ENCODE measurements around the gene RAD17.
"Not testable (repeated sequence)": the region's sequence is repeated elsewhere in the genome, so short reads cannot be mapped to it uniquely, and the experiment has no call there.

The RAD17 gene

DNA sequence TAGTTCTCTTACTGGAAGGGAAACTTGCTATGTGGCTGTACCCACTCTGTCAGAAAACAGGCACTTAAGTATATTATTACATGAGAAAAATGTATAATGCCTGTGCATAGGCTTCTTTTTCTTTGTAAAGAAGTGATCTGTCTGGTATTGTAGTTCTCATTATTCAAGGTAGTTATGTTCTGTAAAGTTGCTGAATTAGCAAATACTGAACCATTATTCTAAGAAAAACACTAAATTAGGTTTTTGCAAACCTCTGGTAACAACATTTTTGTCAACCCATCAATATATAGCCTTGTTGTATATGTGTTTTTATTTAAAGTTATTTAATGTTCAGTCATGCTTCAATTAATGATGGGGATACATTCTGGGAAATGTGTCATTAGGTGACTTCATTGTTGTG is 8.8 kb downstream of the RAD17 start:
- DNase-seq (ENCODE audit: low read depth): no peak

DNA sequence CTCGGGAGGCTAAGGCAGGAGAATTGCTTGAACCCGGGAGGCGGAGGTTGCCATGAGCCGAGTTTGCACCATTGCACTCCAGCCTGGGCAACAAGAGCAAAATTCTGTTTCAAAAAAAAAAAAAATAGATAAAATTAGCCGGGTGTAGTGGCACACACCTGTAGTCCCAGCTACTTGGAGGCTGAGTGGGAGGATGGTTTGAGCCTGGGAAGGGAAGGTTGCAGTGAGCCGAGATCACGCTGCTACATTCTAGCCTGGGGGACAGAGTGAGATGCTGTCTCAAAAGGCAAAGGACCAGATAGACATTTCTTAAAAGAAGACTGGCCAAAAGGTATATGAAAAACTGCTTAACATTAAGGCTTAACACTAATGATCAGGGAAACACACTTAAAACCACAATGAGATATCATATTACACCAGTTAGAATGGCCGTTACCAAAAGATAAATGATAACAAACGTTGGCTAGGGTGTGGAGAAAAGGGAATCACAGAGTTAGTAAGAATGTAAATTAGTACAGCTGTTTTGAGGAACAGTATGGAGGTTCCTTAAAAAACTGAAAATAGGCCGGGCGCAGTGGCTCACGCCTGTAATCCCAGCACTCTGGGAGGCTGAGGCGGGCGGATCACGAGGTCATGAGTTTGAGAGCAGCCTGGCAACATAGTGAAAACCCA is 35.2 kb downstream of the RAD17 start:
- DNase-seq (ENCODE audit: low read depth): no peak

DNA sequence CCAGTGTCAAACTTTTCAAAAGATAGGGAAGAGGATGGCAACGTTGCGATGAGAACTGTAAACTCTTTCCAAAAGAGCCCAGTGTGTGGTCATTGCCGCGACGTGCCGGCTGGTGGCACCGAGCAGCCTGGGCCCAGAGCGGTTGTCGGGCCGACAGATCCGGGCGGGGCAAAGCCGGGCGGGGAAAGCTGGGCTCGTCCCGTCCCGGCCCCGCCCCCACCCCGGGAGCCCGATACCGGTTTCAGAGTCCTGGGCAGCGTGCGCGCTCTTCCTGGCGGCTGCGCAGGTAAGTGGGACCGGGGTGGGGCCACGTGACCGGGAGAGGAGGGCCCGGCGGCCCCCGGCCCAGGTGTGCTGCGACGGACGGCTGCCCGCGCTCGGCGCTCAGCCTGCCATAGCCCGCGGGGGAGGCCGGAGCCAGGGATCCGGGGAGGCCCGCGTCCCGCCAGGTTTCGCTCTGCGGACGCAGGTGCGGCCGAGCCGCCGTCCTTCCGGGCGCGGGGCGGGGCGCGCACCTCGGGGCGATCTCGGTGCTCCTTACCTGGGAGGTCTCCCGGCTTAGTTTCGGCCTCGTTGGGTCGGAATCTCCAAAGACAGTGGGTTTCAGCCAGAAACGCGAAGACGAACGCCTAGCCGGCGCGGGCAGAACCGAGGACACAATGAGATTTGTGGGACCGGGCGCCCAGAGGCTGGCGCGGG is 45.4 kb downstream of the RAD17 start, which contains the start of gene MARVELD2:
MARVELD2 (plus strand) TSS at position 232 of the 699 bp plus-strand sequence. CDS start 4,270 bp downstream, outside the sequence.
- peak; percentile 37 for DNase-seq (ENCODE audit: low read depth)

DNA sequence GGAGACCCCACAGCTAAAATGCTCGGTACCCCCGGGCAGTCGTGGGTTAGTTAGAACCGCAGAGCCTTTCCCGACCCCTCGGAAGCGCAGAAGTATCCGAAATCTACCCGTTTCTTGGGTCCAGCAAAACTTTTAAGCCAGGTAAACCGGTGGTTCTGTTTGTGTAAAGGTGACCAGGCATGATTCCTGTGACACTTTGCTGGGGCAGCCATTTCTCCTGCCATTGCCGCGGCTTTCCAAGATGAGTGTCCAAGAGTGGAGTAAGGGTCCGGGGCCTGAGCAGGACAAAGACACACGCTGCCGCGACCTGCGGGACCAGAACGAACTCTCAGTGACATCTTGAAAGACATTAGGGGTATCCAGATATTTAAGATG is 46.0 kb downstream of the RAD17 start:
- no peak for DNase-seq (ENCODE audit: low read depth)

DNA sequence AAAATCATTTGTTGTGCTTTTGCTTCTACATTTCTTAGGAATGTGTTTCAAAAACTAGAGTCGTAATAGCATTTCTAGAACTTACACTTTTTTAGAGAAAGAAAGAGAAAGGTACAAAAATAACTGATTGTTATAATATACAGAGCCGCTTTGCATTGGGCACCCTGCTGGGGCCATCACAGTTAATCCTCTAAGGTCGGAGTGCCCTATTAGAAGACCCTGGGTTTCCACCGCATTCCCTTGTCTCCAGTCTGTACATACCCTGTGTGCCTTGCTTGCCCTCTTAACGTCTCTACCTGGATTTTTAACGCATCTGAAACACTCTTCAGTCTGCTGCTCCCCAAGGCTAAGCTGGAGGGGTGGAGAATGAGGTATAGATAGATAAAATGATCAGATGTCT is 46.6 kb downstream of the RAD17 start:
- no peak for DNase-seq (ENCODE audit: low read depth)

DNA sequence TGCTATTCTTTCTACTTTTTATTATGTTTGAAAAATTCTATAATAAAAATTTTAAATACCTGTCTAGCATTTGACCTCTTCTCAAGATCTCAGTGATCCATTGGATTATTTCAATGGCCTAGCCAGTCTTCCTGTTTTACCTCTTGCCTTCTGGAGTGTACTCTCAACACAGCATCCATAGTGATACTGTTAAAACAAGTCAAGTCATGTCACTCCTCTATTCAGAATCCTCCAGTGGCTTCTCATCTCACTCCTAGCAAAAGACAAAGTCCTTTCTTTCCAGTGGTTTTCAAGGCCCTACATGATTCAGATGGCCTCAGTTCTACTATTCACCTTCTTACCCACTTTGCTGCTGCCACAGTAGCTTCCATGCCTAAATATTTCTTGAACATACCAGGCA is 47.1 kb downstream of the RAD17 start:
- no peak for DNase-seq (ENCODE audit: low read depth)

DNA sequence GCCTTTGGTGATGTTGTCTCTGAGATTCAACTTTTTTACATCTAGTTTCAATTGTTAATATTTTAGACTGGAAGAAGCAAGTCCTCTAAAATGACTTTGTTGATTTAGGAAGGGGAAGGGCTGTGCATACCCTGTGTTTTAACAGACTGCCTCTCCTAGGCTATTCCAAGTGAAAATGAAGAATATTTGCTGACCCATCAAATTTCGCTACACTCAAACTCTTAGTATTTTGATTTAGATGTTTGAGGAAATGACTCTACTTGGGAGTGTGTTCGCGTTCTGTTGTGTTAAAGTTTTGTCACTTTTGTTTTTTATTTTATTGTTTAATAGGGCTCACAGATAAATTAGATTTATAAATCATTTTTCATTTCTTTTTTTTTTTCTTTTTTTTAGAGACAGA is 48.9 kb downstream of the RAD17 start:
- no peak for DNase-seq (ENCODE audit: low read depth)

DNA sequence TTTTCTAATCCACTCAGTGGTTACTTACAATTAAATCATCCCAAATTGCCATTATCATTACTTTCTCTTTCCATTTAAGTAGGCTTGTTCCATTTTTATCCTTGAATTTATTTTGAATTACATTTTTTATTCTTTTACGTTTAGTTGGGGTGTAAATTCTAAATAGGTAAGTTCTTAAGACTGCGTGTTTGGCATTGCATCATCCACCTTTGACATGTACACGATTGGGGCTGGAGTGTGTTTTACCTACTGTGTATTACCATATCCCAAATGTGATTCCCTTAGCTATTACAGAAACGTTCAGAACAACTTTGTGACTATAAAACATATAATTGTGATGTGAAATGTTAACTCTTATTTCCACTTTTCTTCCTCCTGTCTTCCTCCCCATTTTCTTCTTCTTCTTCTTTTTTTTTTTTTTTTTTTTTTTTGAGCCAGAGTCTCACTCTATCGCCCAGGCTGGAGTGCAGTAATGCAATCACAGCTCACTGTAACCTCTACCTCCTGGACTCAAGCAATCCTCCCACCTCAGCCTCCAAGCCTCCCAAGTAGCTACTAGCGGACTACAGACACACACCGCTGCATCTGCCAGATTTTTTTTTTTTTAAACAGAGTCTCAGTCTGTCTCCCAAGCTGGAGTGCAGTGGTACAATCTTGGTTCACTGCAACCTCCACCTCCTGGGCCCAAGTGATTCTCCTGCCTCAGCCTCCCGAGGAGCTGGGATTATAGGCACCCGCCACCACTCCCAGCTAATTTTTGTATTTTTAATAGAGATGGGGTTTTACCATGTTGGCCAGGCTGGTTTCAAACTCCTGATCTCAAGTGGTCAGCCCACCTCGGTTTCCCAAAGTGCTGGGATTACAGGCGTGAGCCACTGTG is 62.0 kb downstream of the RAD17 start:
- no peak for DNase-seq (ENCODE audit: low read depth)

DNA sequence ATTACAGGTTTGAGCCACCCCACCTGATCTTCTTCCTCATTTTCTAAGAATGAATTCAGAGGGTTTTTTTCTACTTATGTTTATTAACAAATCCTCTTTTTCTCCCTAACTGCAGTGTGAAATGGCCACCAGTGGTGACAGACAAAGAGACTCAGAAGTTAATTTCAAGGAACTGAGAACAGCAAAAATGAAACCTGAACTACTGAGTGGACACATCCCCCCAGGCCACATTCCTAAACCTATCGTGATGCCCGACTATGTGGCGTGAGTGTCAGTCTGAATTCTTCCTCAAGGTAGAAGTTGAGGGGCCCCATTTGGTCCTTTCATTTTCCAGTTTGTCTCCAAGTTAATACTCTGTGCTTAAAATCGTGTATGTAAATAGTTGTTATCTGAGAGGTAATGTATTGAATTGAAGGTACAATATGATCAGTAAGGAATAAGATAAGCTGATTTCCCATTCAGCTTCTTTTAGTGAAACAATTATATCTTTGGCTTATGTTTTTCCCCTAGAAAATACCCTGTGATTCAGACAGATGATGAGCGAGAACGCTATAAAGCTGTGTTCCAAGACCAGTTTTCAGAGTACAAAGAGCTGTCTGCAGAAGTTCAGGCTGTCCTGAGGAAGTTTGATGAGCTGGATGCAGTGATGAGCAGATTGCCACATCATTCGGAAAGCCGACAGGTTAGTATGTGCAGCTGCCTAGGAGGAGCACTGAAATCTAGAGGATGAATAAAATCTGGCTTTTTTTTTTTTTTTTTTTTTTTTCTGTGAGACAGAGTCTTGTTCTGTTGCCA is 63.0 kb downstream of the RAD17 start:
- DNase-seq (ENCODE audit: low read depth): no peak

DNA sequence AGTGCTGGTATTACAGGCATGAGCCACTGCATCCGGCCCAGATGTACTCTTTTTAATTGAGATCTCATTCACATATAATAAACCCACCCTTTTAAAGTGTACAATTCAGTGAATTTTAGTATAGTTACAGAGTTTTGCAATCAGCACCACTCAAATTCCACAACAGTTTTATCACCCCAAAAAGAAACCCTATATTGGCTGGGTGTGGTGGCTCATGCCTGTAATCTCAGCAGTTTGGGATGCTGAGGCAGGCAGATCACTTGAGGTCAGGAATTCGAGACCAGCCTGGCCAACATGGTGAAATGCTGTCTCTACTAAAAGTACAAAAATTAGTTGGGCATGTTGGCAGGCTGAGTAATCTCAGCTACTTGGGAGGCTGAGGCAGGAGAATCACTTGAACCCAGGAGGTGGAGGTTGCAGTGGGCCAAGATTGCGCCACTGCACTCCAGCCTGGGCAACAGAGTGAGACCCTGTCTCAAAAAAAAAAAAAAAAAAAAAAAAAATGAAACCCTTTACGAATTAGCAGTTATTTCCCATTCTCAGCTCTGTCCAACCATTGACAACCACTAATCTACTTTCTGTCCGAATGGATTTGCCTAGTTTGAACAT is 65.8 kb downstream of the RAD17 start:
- DNase-seq (ENCODE audit: low read depth): not testable (repeated sequence)

DNA sequence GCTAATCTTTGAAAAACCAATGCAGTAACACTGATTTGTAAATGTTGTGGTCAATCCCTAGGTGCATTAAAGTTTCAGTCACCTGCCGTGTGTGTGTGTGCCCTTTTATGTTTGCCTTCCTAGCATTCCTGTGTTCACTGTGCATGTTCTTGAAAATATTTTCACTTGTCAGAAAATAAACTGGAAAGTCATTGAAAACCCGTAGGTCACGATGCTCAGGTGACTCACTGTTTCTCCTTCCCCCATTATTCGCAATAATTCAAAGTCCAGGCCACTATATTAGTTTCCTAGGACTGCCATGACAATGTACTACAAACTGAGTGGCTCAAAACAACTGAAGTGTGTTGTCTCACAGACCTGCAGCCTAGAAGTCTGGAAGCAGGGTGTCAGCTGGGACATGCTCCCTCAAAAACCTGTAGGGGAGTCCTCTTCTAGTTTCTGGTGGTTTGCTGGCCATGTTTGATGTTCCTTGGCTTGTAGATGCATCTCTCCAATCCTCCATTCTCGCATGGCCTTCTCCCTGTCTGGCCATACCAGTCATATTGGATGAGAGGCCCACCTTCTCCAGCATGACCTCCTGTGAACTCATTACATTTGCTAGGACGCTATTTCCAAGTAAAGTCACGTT is 74.6 kb downstream of the RAD17 start:
- DNase-seq (ENCODE audit: low read depth): no peak

DNA sequence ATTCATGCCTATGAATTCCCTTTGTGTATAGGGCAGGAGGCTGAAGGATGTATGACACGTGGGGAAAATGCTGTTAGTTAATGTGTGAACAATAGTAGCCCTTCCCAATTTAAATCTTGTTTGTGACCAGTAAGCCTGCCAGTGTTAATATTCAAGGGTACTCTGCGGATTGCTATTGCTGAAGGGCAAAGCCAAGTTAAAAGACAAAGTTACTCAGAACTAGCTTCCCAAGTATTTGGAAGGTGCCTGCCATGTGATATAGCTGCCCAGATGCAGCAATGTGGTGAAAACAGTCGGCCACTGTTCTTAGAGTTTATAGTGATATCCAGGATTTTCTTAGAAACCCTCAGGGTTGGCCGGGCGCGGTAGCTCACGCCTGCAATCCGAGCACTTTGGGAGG is 79.9 kb downstream of the RAD17 start:
- no peak for DNase-seq (ENCODE audit: low read depth)

DNA sequence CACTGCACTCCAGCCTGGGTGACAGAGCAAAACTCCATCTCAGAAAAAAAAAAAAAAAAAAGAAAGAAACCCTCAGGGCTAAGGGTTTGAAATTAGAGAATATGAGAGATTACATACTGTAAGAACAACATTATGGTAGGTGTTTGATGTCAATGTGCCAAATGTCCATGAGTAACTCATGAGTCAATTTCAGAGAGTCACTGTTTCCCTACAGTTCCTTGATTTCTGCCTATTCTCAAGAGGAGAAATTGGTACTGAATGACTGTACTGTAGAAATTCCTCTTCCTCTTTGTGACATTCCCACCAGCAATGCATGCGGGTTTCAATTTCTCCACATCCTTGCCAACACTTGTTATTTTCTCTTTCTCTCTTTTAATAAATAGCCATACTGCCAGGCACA is 80.5 kb downstream of the RAD17 start:
- no peak for DNase-seq (ENCODE audit: low read depth)

DNA sequence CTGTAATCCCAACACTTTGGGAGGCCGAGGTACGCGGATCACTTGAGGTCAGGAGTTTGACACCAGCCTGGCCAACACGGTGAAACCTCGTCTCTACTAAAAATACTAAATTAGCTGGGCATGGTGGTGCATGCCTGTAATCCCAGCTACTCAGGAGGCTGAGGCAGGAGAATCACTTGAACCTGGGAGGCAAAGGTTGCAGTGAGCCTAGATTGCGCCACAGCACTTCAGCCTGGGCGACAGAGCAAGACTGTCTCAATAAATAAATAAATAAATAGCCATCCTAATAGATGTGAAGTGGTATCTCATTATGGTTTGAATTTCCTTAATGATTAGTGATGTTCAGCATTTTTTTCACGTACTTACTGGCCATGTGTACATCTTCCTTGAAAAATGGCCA is 80.9 kb downstream of the RAD17 start:
- DNase-seq (ENCODE audit: low read depth): not testable (repeated sequence)

DNA sequence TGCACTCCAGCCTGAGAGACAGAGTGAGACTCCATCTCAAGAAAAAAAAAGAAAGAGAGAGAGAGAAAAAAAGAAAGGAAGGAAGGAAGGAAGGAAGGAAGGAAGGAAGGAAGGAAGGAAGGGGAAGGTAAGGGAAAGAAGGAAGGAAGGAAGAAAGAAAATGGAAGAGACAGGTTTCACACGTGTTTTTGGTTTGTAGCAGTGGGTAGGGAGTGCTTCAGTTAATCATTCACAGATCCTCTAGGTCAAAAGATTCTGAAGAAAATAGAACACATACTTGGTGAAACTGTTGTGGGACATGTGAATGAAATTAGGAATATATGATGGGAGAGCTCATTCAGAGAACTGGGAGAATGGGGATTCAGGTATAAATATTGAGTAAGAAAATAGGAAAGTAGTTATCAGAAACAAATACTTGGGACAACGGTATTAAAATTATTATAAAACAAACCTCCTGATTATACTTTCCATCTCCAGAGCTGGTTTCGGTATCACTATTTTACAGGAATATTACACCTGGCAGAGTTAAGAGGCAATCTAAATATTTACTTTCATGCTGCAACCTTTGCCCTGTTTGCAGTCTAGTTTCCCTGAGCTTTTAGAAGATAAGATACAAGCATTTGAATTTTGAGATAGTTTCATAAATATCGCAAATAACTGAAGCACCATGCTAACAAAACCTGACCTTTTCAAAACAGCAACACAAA is 82.5 kb downstream of the RAD17 start:
- no peak for DNase-seq (ENCODE audit: low read depth)

DNA sequence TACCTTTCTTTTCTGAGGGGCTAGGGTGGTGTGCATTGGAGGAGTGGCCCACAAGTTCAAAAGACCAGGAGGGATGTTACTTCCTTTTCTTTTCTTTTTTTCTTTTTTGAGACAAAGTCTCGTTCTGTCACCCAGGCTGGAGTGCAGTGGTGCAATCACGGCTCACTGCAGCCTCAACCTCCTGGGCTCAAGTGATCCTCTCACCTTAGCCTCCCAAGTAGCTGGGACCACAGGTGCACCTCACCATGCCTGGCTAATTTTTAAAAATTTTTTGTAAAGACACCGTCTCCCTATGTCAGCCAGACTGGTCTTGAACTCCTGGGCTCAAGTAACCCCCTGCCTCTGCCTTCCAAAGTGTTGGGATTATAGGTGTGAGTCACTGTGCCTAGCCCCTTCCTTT is 83.9 kb downstream of the RAD17 start:
- not testable (repeated sequence) for DNase-seq (ENCODE audit: low read depth)

DNA sequence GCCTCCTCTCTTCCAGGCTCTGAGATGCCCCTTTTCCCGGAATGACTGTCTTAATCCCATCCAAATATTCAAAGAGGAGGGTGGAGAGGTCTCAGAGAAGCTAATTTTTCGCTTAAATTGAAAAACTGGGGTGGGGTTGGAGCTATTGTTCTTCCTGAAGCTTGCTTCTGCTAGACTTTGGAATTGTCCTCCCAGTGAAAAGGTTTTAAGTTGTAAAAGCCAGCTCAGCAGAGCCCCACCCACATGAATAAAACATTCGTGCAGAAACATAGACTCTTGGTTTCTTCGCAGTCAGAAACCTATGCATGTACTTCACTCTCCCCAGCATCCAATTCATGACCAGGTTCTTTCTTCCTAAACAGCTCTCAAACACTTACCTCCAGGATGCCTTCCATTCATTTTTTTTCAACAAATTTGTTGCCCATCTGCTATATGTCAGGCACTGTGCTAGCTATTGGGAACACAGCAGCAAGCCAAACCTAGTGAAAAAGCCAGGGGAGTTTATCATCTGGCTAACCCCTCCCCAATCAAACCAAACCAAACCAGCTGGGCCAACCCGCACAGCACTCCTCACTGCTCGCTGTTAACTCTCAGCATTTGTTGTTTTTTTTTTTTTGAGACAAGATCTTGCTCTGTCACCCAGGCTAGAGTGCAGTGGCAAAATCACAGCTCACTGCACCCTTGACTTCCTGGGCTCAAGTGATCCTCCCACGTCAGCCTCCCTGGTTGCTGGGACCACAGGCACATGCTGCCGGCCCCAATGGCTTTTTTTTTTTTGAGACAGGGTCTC is 85.0 kb downstream of the RAD17 start:
- DNase-seq (ENCODE audit: low read depth): no peak

DNA sequence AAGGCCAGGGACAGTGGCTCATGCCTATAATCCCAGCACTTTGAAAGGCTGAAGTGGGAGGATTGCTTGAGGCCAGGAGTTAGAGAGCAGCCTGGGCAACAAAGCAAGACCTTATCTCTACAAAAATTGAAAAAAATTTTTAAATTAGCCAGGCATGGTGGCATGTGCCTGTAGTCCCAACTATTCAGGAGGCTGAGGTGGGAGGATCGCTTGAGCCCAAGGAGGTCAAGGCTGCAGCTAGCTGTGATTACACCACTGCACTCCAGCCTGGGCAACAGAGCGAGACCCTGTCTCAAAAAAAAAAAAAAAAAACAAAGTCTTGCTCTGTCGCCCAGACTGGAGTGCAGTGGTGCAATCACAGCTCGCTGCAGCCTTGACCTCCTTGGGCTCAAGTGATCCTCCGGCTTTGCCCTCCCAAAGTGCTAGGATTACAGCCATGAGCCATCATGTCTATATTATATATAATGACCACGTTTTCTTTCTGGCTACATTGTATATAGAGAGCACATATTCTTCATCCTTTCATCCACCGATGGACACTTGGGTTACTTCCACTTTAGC is 85.9 kb downstream of the RAD17 start:
- DNase-seq (ENCODE audit: low read depth): not testable (repeated sequence)

DNA sequence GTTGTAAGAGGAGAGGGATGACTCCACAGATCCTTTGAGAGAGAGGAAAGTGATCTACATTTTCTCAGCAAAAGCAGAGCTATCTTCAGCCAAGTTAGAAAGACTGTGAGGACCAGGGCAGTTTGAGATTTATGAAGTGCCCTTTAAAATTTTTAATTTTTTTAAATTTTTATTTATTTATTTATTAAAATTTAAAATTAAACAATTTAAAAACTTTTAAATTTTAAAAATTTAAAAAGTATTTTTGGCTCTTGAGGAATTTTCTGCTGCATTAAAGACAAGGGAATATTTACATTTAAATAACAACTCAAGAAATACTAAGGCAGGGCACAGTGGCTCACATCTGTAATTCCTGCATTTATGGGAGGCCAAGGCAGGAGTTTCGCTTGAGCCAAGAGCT is 92.6 kb downstream of the RAD17 start:
- DNase-seq (ENCODE audit: low read depth): no peak

All from activated T-helper 1 cell treated with Interleukin-2 at 50 U/mL for 16 hours (primary cell).